Fibroblast of skin of right biceps (primary cell): Measurements from ENCODE around the gene IMPG1.
A peak's percentile ranks its signal among the peaks of the same experiment; 100 is the strongest.

Experiments
- DNase-seq: peaks from one replicate; pipeline ENCODE4 v3.0.0-alpha.2; 2013

Gene IMPG1

GRCh38 chr6:75892384-75892783 lies 180.1 kb downstream of the IMPG1 start:
- DNase-seq: no peak

- DNase-seq: no peak
Observed at GRCh38 chr6:75884822-75885221, 187.6 kb downstream of the IMPG1 start.

- DNase-seq: peak; percentile 61
Observed at GRCh38 chr6:75882734-75883133, 189.7 kb downstream of the IMPG1 start.

- DNase-seq: no peak
Observed at GRCh38 chr6:75880305-75880704, 192.2 kb downstream of the IMPG1 start.

- DNase-seq: no peak
Observed at GRCh38 chr6:75876152-75876551, 196.3 kb downstream of the IMPG1 start.

GRCh38 chr6:75874224-75874623 lies 198.2 kb downstream of the IMPG1 start:
- DNase-seq: no peak
